GM11168 (cell line): ENCODE results near the gene SESN1.

Source experiments
- in situ Hi-C: fragments of 300-500 bp; cut with MboI; formaldehyde crosslinking; loops from one replicate; pipeline ENCODE4 v1.12.0; 2022; ENCODE audit warnings: low sequenced_read_pairs; ENCODE audit not compliant: unreplicated experiment

SESN1 gene

DNA sequence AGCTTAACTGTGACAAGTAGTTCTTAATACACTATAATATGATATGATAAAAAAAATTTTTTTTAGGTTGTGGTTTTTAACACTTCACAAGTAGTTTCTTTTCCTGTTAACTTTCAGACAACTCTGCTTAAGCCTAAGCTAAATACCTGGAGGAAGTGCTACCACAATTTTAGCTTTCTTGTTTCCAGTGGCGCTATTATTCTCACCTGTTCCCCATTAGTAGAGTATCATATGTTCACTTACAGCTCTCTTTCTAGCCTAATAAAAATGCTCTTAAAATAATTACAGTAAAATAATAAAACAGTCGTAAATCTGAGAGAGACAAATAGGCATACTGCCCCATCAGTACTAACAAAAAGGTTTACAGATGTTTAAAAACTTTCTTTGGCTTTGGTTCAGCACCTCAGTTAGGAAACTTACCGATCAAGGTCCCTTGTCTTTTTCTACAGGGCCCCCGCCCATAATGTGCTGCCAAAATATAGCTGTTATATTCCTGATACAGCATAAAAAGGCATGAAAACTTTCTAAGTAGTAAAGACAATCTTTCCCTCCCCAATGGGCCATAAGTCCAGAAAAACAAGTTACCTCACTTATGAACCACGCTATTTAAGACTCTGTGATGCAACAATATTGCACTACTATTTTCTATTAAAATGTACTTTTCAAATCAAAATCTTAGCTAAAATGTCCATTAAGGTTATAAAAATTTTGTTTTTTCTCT lies 57.9 kb downstream of the SESN1 start:
- in situ Hi-C loops = no loop called here

- in situ Hi-C loops = no loop called here
Measured at GRCh38 chr6:109034526-109034925, 60.1 kb downstream of the SESN1 start.

DNA sequence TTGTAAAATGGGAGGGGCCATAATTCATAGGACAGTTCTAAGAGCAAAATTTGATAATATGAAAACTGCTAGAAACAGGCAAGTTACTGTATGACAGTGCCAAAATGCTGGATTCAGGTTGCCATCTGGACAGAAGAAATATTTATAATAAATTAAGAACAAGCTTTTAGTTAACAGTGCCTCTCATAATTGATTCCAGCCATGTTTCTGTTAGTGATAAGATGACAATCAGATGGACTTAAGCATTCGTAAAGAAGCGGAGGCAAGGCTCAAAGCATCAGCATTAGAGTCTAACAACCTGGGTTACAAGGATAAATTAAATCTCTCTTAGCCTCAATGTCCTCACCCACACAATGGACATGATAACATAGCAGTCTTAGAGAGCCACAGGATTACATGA lies 61.0 kb downstream of the SESN1 start:
- in situ Hi-C loops = no loop called here

GRCh38 chr6:109031416-109031815 lies 63.2 kb downstream of the SESN1 start:
- in situ Hi-C loops = no loop called here

DNA sequence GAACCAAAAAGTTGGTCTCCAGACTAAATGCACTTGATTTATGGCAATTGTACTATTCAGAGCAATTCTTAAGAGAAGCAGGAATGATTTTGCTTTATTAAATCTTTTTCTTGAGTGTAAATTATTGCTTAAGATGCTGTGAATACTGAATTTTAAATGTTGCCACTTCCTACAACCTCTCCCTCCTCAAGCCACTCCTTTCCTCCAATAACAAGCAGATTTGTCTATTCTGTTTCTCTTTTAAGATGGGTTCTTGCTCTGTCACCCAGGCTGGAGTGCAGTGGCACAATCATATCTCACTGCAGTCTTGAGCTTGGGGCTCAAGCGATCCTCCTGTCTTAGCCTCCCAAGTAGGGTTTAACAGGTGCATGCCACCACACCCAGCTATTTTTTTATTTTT lies 65.3 kb downstream of the SESN1 start:
- in situ Hi-C loops = no loop called here

DNA sequence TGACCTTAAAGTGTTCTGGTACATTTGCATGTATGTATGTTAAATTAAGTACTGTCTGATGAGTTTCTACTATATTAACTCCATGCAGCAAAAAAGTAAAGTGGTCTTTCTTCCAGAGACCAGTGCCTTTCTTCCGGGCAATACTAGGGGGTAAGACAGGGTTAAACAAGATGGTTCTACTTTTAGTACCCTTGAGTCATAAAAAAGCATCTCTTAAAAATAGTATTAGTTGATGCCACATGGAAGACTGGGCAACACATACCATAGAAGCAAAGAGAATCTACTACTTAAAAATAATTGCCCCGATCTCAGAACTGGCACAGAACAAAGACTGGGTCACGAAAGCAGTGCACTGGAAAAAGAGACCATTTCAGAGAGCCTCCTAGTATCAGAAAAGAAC lies 66.2 kb downstream of the SESN1 start:
- in situ Hi-C loops = no loop called here

GRCh38 chr6:109027964-109028363 lies 66.7 kb downstream of the SESN1 start:
- in situ Hi-C loops = no loop called here

DNA sequence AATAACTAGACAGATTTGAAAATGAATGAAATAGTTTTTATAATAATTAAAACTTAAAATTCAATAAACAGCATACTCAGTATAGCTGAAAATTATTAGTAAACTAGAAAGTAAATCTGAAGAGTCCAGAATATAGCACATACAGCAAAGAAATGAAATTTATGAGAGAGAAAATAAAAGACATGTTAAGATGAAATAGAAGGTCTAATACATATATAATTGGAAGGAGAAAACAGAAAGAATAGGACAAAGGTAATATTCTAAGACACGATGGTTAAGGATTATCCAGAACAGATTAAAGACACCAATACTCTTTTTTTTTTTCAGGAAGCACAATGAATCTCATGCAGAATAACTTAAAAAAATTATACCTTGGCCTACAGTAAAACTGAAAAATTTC lies 69.0 kb downstream of the SESN1 start:
- in situ Hi-C loops = no loop called here

DNA sequence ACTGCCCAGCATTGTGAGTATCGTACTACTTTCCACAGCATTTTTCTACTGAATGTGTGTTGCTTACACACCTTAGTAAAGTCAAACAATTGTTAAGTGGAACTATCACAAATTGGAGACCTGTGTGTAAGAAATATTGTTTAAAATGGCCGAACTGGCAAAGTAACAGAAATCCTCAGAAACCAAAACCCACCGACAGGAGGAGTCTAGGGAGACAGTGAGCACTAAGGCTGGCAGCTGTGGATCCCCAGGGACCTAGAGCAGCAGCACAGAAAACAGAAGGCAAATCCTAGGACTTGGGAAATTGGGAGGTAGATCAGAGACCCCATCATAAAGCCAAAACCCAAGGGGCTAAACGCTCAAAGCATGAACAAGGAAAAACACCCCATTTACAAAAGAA lies 69.9 kb downstream of the SESN1 start:
- in situ Hi-C loops = no loop called here

GRCh38 chr6:109024368-109024767 lies 70.3 kb downstream of the SESN1 start:
- in situ Hi-C loops = no loop called here

DNA sequence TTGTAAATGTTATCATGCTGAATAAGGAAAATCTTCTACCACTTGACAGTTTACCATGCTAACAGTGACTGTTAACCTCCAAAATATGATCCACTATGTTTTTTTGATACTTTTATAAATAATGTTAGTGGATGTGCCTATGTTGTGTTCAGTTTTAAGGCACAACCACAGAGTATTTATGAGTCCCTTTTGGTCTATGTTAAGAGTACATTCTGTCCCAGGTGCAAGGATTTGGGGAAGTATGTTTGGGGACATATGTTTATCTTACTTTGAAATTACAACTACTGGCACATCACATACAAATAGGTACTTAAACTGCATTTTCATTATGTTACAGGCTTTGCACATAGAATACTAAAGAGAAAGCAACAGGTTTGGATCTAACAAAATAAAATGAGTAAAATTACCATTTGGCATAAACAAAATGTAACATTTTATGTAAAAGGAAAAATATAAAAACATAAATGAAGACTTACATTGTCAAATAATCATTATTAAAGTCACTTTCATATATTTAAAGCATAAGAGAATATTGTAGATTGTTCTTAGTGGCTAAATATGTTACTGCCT lies 71.2 kb downstream of the SESN1 start:
- in situ Hi-C loops = no loop called here

GRCh38 chr6:109021870-109022269 lies 72.8 kb downstream of the SESN1 start:
- in situ Hi-C loops = no loop called here

DNA sequence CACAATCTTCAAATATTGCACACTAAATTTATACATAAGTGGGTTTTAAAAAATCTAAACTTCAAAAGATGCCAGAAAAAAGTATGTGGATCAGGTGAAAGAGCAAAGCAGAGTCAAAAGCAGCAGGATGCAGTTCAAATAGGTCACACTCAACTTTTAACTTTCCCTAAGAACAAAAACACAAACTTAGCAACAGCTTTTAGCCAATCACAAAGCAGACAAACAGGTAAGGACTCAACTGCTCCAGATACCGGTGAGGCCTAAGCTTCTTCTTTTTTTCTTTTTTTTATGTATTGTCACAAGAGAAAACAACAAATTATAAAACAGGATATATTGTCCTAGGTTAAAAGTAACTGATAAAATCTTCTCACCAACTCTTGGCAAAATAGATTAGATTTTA lies 74.7 kb downstream of the SESN1 start:
- in situ Hi-C loops = no loop called here

DNA sequence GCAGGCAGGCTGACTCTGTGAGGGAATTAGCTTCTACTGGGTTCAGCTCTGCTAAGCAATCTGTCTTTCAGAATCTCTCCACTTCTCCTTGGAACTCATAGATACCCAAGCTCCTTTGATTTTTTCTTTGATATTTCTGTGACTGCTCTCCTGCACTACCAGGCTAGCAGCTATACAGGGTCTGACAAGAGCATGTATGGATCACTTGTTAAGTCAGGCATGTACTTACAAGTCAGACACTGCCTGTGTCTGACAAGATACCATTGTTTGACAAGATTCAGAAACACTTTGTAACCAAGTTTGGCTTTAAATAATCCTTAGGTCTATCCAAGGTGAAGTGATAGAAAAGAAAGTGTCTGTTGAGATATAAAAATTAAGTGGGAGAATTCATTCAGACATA lies 79.5 kb downstream of the SESN1 start:
- in situ Hi-C loops = no loop called here

DNA sequence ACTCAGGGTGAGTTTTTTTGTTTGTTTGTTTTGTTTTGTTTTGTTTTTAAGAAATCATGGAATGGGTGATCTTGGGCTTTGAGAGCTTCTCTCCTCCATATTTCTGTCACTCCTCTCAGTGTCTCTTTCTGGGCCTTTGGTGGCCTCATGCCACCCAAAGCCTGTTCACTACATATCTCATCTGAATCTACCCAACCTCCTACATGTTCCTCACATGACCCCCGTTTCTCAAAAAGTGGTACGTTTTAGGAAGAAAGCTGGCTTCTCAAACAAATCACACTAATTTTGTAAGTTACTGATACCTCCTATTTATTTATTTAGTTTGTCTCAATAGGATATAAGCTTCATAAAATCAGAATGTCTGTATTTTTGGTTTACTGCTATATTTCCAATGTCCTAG lies 80.0 kb downstream of the SESN1 start:
- in situ Hi-C loops = loop anchor here (5.0 kb wide), 1 partner anchor 43 kb away; no protein-coding TSS in a partner anchor

- in situ Hi-C loops = loop anchor here (5.0 kb wide), 1 partner anchor 44 kb away; no protein-coding TSS in a partner anchor
Measured at GRCh38 chr6:109013656-109014305, 80.9 kb downstream of the SESN1 start.

DNA sequence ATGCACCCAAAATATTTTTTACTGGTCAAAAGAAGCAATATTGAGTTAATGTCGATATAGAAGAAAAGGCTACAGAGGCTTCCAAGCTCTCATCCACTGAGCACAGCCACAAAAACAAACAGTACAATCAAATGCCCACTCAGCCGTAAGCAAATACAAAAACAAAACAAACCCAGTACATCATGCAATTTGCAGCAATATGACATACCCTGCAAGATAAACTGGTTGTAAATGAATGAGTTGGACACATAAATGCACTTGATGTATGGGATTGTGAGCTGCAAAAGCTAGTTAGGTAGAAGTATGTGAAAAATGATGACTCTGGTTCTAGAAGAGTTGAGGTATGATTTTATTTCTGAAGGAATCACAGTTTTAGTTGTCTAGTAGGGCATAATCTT lies 83.9 kb downstream of the SESN1 start:
- in situ Hi-C loops = loop anchor here (5.0 kb wide), 1 partner anchor 47 kb away; no protein-coding TSS in a partner anchor

DNA sequence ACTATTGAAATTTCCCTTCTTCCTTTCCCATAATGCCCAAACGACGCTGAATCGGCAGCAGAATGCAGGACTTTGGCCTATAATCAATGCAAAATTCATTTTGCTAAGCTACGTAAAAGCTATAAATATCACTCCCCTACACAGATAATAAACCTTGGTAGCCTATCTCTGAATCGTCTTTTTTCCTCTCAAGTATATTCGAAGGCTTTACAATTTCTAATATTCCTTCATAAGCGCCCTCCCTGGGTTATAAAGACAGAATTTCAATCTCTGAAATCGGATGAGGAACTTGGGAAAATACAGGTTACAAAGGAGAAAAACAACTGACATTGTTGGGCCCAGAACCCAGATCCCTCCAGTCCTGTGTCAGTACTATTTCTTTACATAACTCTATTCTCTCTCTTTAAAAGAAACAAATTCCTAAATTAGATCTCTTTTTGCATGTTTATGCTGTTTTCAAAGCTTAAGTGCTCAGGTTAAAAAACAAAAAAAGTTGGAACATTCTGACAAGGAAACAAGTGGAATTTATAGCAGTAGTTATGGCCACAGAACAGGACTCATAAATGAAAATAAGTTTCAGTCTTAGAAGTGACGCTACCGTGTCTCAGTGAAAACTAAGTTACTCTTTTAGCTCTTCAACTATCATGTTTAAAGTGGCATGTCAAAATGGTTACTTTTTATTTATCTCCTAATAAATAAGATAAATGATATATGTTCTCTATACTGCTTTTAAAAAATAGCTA lies 84.5 kb downstream of the SESN1 start:
- in situ Hi-C loops = loop anchor here (5.0 kb wide), 1 partner anchor 47 kb away; no protein-coding TSS in a partner anchor

DNA sequence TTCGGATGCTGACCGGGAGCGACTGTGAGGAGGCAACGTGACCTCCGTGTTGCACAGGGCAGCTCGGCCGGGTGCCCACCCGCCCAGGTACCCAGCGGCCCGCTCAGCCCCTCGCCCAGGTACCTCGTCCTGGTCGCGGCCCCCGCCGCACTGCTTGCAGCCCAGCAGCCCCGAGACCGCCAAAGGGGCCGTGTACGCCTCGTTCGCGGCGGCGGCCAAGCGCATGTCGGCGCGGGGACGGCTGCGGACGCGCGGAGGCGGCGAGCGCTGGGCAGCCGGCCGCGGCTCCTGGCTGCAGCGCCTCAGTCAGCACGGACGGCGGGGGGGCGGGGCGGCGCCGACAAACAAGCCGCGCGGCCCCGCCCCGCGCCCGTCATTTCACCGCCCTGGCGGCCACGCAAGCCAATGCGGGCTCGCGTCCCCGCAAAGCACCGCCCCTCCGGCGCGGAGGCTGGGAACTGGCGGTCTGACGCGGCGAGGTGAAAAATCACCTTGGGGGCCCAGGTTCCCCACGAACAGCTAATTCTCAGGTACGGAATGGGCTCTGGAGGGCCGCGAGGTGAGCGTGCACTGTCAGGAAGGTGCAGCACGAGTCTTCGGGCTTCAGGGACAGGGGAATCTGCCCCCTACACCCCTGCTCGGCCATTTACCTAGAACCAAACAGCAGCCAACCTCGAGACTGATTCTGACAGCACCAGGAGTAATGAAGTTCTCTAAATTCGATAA lies 85.2 kb downstream of the SESN1 start:
- in situ Hi-C loops = no loop called here

GRCh38 chr6:109008537-109009235 lies 86.0 kb downstream of the SESN1 start:
- in situ Hi-C loops = no loop called here
